Heart left ventricle (tissue), 16 donors: Measurements from ENCODE around the gene ANGPTL2. TPM values are rescaled to one million over a fixed set of nuclear protein-coding genes. Genes with fewer than 3 reads are reported as not detected.
A peak's percentile ranks its signal among the peaks of the same experiment; 100 is the strongest.

ENCODE experiments used
- ATAC-seq, 4 donors: fragments of 200-7000 bp; cut with Tn5 transposase; one replicate each; pipeline ENCODE4 v1.9.1; 2020 to 2022; ENCODE audit warnings: moderate library complexity in 4 of 4, mild to moderate bottlenecking in 3 of 4, moderate number of reproducible peaks in 1 of 4
- DNase-seq, 5 donors: peaks; one replicate each; pipeline ENCODE4 v3.0.0-alpha.2; 2020
- H3K27ac ChIP-seq, 12 donors: fragments of 200-600 bp; sonication (generic) in 4 of 12; one replicate each; pipeline versions ENCODE4 v1.5.0 to v1.8.0; 2016 to 2022; ENCODE audit warnings: mild to moderate bottlenecking in 2 of 12
- H3K27me3 ChIP-seq, 9 donors: fragments of 200-600 bp; sonication (generic) in 2 of 9; one replicate each; pipeline versions ENCODE4 v1.5.1 to v1.8.0; 2016 to 2022; ENCODE audit warnings: mild to moderate bottlenecking in 3 of 9
- H3K36me3 ChIP-seq, 9 donors: fragments of 200-600 bp; sonication (generic) in 2 of 9; one replicate each; pipeline versions ENCODE4 v1.5.0 to v1.8.0; 2018 to 2022; ENCODE audit warnings: mild to moderate bottlenecking in 2 of 9
- H3K4me1 ChIP-seq, 12 donors: fragments of 200-600 bp; sonication (generic) in 4 of 12; one replicate each; pipeline versions ENCODE4 v1.5.0 to v1.8.0; 2016 to 2022; ENCODE audit warnings: mild to moderate bottlenecking in 3 of 12
- H3K4me3 ChIP-seq, 12 donors: fragments of 200-600 bp; sonication (generic) in 4 of 12; one replicate each; pipeline versions ENCODE4 v1.5.0 to v1.8.0; 2017 to 2022; ENCODE audit warnings: mild to moderate bottlenecking in 9 of 12, moderate library complexity in 4 of 12
- H3K9me3 ChIP-seq, 12 donors: fragments of 200-600 bp; sonication (generic) in 4 of 12; one replicate each; pipeline versions ENCODE4 v1.5.0 to v1.8.0; 2016 to 2022; ENCODE audit warnings: mild to moderate bottlenecking in 1 of 12
- POLR2A ChIP-seq, 2 donors: fragments of 450-650 bp; IDR thresholded peaks; one replicate each; pipeline ENCODE4 v1.6.1; 2017; ENCODE audit warnings: antibody characterized with exemption in 2 of 2, mild to moderate bottlenecking in 2 of 2, moderate library complexity in 2 of 2
- WGBS, 4 donors: extraction: QIAGEN DNeasy Blood & Tissue Kit in 2 of 4; methylation state at CpG; one replicate each; pipeline versions ENCODE4 v1.1.5 to v1.1.7; 2013 to 2018; 5-methylcytosine and 5-hydroxymethylcytosine counted together
- intact Hi-C, 10 donors: fragments of 100-400 bp; cut with DNase I; formaldehyde crosslinking; loops; one replicate each; pipeline versions ENCODE4 v1.11.1 to v1.14.2; 2022
- polyA plus RNA-seq, 2 donors: library from polyadenylated mRNA; stranded (reverse); fragments of 200-250 nt; gene quantifications; one replicate each; pipeline ENCODE4 v1.2.3, GENCODE V29; 2013
- total RNA-seq, 9 donors: library from RNA; depleted of rRNA in 2 of 9; stranded (reverse); fragments of >200 nt in 2 of 9; fragmentation: NEBNext Ultra II Directional in 3 of 9; extraction: Animal tissue kit (Norgen Biotek cat#: 25700) in 3 of 9; gene quantifications; one replicate each; pipeline versions ENCODE4 v1.1.0 to v1.2.4, GENCODE V29; 2016 to 2023
- TF ChIP-seq, protein P1 (sequence below), 12 donors: fragments of 200-600 bp; sonication (generic) in 4 of 12; IDR thresholded peaks; one replicate each; pipeline versions ENCODE4 v1.5.0 to v1.8.0; 2018 to 2022; ENCODE audit warnings: antibody characterized with exemption in 12 of 12, mild to moderate bottlenecking in 5 of 12
- donor health status: ischemic (EF 13 %, LVEDD 7.1; RV severe dilation, severe dysfunction).
- donor health status: healthy with polysubstance abuse.
- donor health status: DM: no; HTN: yes; CAD: no.
- donor health status: DM: no; HTN: no; CAD: no.
- donor health status: ischemic (EF 25% LVEDD 6.9; RV normal size, moderate dysfunction).
- donor health status: ischemic (EF 25% LVEDD 5.7; RV mildly dilated, moderate dysfunction).
- donor health status: healthy.
- donor health status: DM: yes; HTN: yes; CAD: no.
- donor health status: ischemic (EF 35%, LVEDD 5.7; RV mildly dilated, moderate dysfunction).
- donor health status: nonischemic (EF 11% LVEDD 7.7; RV severe dilation, severe dysfunction).
- donor health status: DM: yes; HTN: yes; CAD: no.
- donor health status: PGD.
- donor health status: ischemic (EF 29% LVEDD 5.4; RV normal size, mild dysfunction).
- donor health status: nonischemic (EF 23%, LVEDD 6.1; RV moderate dilation, normal function).

Gene ANGPTL2
- total and polyA plus RNA-seq, 11 donors: 17.0 to 92.5 (median 45.8) TPM

DNA sequence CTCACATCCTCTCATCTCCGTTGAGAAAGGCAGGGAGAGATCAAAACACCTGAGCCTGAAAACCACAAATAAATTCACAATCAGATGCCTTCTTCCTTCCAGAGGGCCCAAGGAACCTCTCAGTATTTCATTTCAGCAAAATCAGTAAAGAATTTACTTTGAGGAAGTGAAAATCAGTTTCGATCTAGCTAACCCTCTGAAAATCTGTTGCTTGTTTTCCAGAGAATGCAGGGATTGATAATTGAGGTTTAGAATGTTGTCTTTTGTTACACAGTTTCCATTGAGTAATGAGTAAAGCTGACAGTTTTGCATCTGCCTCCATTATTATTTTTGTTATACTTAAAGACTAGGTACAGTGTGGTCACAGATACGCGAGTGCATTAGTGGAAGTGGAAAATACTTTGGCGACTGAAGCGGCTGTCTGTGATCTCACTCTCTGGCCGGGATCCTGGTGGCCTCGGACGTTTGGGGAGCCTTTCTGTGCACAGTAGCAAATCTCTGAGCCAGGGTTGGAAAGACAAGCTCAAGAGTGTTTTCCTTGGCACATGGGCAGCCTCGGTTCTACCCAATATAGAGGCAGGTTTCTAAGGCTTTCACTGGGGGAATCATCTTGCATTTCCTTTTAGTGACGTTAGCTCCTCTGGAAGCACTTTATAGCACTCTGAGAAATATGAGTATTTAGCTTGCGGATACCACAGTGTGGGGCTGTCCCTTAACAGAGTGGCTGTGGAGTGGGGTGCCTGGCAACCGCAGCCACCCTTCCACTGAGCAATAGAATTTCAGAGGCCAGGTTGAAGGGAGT lies 32.2 kb upstream of the ANGPTL2 start:
- TF ChIP-seq, protein P1, sequence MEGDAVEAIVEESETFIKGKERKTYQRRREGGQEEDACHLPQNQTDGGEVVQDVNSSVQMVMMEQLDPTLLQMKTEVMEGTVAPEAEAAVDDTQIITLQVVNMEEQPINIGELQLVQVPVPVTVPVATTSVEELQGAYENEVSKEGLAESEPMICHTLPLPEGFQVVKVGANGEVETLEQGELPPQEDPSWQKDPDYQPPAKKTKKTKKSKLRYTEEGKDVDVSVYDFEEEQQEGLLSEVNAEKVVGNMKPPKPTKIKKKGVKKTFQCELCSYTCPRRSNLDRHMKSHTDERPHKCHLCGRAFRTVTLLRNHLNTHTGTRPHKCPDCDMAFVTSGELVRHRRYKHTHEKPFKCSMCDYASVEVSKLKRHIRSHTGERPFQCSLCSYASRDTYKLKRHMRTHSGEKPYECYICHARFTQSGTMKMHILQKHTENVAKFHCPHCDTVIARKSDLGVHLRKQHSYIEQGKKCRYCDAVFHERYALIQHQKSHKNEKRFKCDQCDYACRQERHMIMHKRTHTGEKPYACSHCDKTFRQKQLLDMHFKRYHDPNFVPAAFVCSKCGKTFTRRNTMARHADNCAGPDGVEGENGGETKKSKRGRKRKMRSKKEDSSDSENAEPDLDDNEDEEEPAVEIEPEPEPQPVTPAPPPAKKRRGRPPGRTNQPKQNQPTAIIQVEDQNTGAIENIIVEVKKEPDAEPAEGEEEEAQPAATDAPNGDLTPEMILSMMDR (IDR thresholded peaks at IDR 0.05): peak in 3 of 12 donors; percentile 12 to 42 (median 39)
- TF ChIP-seq POLR2A (IDR thresholded peaks at IDR 0.05): no peak
- DNase-seq: peak; percentile 73 to 83 (median 81)
- Histone ChIP-seq H3K36me3 (no peaks in the 10 kb centered on the region), H3K27ac (peak overlapping the region in 11 of 12 donors; percentile 24 to 81 (median 70)), H3K27me3 (no peaks in the 10 kb centered on the region), H3K4me1 (peaks cover 0 to 33% (median 22%) of the 10 kb centered on the region in 12 donors), H3K4me3 (peak overlapping the region in 7 of 12 donors; percentile 2 to 27 (median 23)), H3K9me3 (no peaks in the 10 kb centered on the region)
- peak; percentile 65 to 93 (median 90) for ATAC-seq
- intact Hi-C loops: no loop called here
- WGBS, 4 donors: 26 to 45% (median 30%) methylated on average over 13 of the region's 13 CpGs

DNA sequence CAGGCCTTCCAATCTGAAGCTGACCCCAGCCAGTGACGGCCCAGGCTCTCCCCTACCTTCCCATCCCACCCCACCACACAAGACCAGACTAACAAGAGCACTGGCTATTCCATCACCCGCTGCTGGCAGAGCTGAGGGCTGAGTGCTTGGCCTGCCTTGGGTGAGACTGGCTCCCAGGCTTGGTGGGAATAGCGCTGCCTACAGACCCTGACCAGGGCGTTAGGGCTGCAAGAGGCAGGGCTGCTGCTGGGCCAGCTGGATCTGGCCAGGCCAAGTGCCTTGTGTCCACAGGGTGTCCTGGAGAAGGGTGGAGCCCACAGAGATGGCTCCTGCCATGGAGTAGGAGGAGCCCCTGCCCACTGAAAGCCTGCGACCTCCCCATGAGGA lies 31.6 kb upstream of the ANGPTL2 start:
- intact Hi-C loops: no loop called here
- peak in 1 of 5 donors; percentile 6 for DNase-seq
- 90 to 98% (median 92%) methylated on average over 5 of the region's 5 CpGs for WGBS, 4 donors

DNA sequence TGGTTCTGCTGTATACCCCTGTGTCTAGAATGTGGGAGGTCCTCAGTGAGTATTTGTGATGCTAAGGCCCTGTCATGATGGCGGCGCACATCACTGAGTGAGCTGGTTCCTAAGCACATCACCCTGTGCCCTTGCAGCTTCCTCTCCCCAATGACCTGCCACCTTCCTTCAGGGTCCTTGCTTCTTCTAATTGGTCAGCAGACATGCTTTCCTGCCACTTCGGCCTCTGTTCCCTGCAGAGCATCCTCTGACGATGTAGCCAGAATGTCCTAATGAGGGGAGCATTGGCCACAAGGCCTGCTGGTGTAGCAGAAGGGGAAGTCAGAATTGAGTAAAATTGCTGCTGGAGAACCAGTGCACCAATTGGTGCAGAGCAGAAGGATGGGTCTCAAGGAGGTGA lies 31.1 kb upstream of the ANGPTL2 start:
- H3K36me3 ChIP-seq: no peaks in the 10 kb centered on the region
- ATAC-seq (no peak), DNase-seq (peak in 2 of 5 donors; percentile 5 to 12)
- intact Hi-C loops: no loop called here
- H3K27me3 ChIP-seq: no peaks in the 10 kb centered on the region
- TF ChIP-seq POLR2A (IDR thresholded peaks at IDR 0.05): no peak
- TF ChIP-seq, protein P1 (IDR thresholded peaks at IDR 0.05): no peak
- WGBS, 4 donors: 85 to 97% (median 95%) methylated on average over 4 of the region's 4 CpGs
- peaks cover 0 to 23% (median 17%) of the 10 kb centered on the region in 12 donors for H3K4me1 ChIP-seq
- no peak overlapping the region for H3K4me3 ChIP-seq
- no peak overlapping the region for H3K27ac ChIP-seq
- no peaks in the 10 kb centered on the region for H3K9me3 ChIP-seq

More for the DNA sequence above, 31.6 kb upstream of the ANGPTL2 start:
- no peaks in the 10 kb centered on the region for H3K9me3 ChIP-seq
- H3K4me1 ChIP-seq: peaks cover 0 to 27% (median 17%) of the 10 kb centered on the region in 12 donors
- peak overlapping the region in 10 of 12 donors; percentile 24 to 81 (median 70) for H3K27ac ChIP-seq
- TF ChIP-seq, protein P1 (IDR thresholded peaks at IDR 0.05): no peak
- no peak for TF ChIP-seq POLR2A (IDR thresholded peaks at IDR 0.05)
- H3K4me3 ChIP-seq: peak overlapping the region in 2 of 12 donors; percentile 15 to 25
- peak in 3 of 4 donors; percentile 6 to 22 (median 9) for ATAC-seq
- H3K27me3 ChIP-seq: no peaks in the 10 kb centered on the region
- H3K36me3 ChIP-seq: no peaks in the 10 kb centered on the region
